GM23338 (cell line): ENCODE data around the gene TMEM209. TPM values are rescaled to one million over a fixed set of nuclear protein-coding genes. Genes with fewer than 3 reads are reported as not detected.

Experiments
- ATAC-seq: fragments of 200-7000 bp; cut with Tn5 transposase; 3 replicates; pipeline ENCODE4 v1.9.1; 2020
- DNase-seq: peaks from one replicate; pipeline ENCODE4 v3.0.0-alpha.2; 2015; ENCODE audit warnings: low spot score
- H2AFZ ChIP-seq: fragments of 200-600 bp; sonication (generic); 2 replicates; pipeline ENCODE4 v1.8.0; 2016; ENCODE audit warnings: antibody characterized with exemption, mild to moderate bottlenecking, moderate library complexity
- H3F3A ChIP-seq: fragments of 200-600 bp; sonication (generic); replicated peaks from 2 replicates; pipeline ENCODE4 v1.8.0; 2017; ENCODE audit warnings: antibody characterized with exemption, mixed run types, low read depth
- H3K27ac ChIP-seq: fragments of 200-600 bp; sonication (generic); 2 replicates; pipeline ENCODE4 v1.6.1; 2016; ENCODE audit warnings: low read depth
- H3K27me3 ChIP-seq: fragments of 200-600 bp; sonication (generic); 2 replicates; pipeline ENCODE4 v1.8.0; 2016; ENCODE audit warnings: mild to moderate bottlenecking, mixed run types, moderate library complexity; ENCODE audit not compliant: insufficient read depth
- H3K36me3 ChIP-seq: fragments of 200-600 bp; sonication (generic); 2 replicates; pipeline ENCODE4 v1.8.0; 2016; ENCODE audit warnings: mild to moderate bottlenecking; ENCODE audit not compliant: insufficient read depth
- H3K4me1 ChIP-seq: fragments of 200-600 bp; sonication (generic); 2 replicates; pipeline ENCODE4 v1.8.0; 2016; ENCODE audit warnings: mild to moderate bottlenecking, moderate library complexity; ENCODE audit not compliant: insufficient read depth
- H3K4me2 ChIP-seq: fragments of 200-600 bp; sonication (generic); 2 replicates; pipeline ENCODE4 v1.7.1; 2017; ENCODE audit warnings: mixed run types
- H3K4me3 ChIP-seq: fragments of 200-600 bp; sonication (generic); 2 replicates; pipeline ENCODE4 v1.6.1; 2016; ENCODE audit warnings: mixed run types
- H3K79me2 ChIP-seq: fragments of 200-600 bp; sonication (generic); replicated peaks from 2 replicates; pipeline ENCODE4 v1.8.0; 2017; ENCODE audit warnings: mild to moderate bottlenecking; ENCODE audit not compliant: insufficient read depth
- H3K9me2 ChIP-seq: fragments of 200-600 bp; sonication (generic); 2 replicates; pipeline ENCODE4 v1.8.0; 2017; ENCODE audit not compliant: insufficient read depth
- H4K20me1 ChIP-seq: fragments of 200-600 bp; sonication (generic); replicated peaks from 2 replicates; pipeline ENCODE4 v1.8.0; 2017; ENCODE audit warnings: mild to moderate bottlenecking; ENCODE audit not compliant: insufficient read depth
- H3K27ac Mint-ChIP-seq: 2 replicates; pipeline ENCODE4 v1.8.0; 2020; ENCODE audit warnings: inconsistent platforms, mild to moderate bottlenecking, moderate library complexity, mixed read lengths
- H3K27me3 Mint-ChIP-seq: 3 replicates; pipeline ENCODE4 v1.8.0; 2022; ENCODE audit warnings: low read depth, mild to moderate bottlenecking, moderate library complexity, mixed read lengths, inconsistent platforms; ENCODE audit not compliant: insufficient read depth, poor library complexity
- H3K36me3 Mint-ChIP-seq: 3 replicates; pipeline ENCODE4 v1.8.0; 2021; ENCODE audit warnings: low read depth, mild to moderate bottlenecking, inconsistent platforms, moderate library complexity, mixed read lengths
- H3K4me1 Mint-ChIP-seq: 3 replicates; pipeline ENCODE4 v1.8.0; 2020; ENCODE audit warnings: mild to moderate bottlenecking, inconsistent platforms, mixed read lengths
- H3K4me3 Mint-ChIP-seq: 3 replicates; pipeline ENCODE4 v1.8.0; 2021; ENCODE audit warnings: moderate library complexity, mild to moderate bottlenecking, inconsistent platforms, mixed read lengths
- H3K9me3 Mint-ChIP-seq: 3 replicates; pipeline ENCODE4 v1.8.0; 2020; ENCODE audit warnings: moderate library complexity, mild to moderate bottlenecking, inconsistent platforms, mixed read lengths
- CREB1 ChIP-seq: fragments of 250-450 bp; sonication (Bioruptor Pico); IDR thresholded peaks from 2 replicates; pipeline ENCODE4 v1.5.0; 2020; ENCODE audit warnings: low read depth, mild to moderate bottlenecking, moderate library complexity
- EZH2 ChIP-seq: fragments of 200-600 bp; sonication (generic); IDR thresholded peaks from one replicate; pipeline ENCODE4 v1.8.0; 2017; ENCODE audit warnings: antibody characterized with exemption, mild to moderate bottlenecking, low read depth; ENCODE audit not compliant: unreplicated experiment
- EZH2phosphoT487 ChIP-seq: fragments of 200-600 bp; sonication (generic); IDR thresholded peaks from one replicate; pipeline ENCODE4 v1.8.1; 2018; ENCODE audit warnings: antibody characterized with exemption; ENCODE audit not compliant: unreplicated experiment
- NANOG ChIP-seq: IDR thresholded peaks from 2 replicates; pipeline ENCODE4 v1.6.1; 2016; ENCODE audit warnings: antibody characterized with exemption, borderline replicate concordance
- POLR2AphosphoS5 ChIP-seq: IDR thresholded peaks from 2 replicates; pipeline ENCODE4 v1.6.1; 2016; ENCODE audit warnings: antibody characterized with exemption, low read depth
- STAT1 ChIP-seq: IDR thresholded peaks from one replicate; pipeline ENCODE4 v1.6.1; 2016; ENCODE audit warnings: antibody characterized with exemption; ENCODE audit not compliant: unreplicated experiment
- ZNF114 ChIP-seq: fragments of 250-450 bp; sonication (Bioruptor Pico); IDR thresholded peaks from 2 replicates; pipeline ENCODE4 v1.5.0; 2020; ENCODE audit warnings: mild to moderate bottlenecking, moderate library complexity
- ZNF331 ChIP-seq: fragments of 250-450 bp; sonication (Bioruptor Pico); IDR thresholded peaks from 2 replicates; pipeline ENCODE4 v1.5.0; 2020; ENCODE audit warnings: low read depth, mild to moderate bottlenecking, moderate library complexity
- polyA plus RNA-seq: library from polyadenylated mRNA; unstranded; fragments of >200 nt; fragmentation: Nextera tagmentation; extraction: Ambion mirVana; gene quantifications from 2 replicates; pipeline ENCODE4 v1.2.1, GENCODE V29; 2016
- total RNA-seq: library from RNA; depleted of rRNA; stranded (reverse); fragments of >200 nt; shearing (Covaris generic); gene quantifications from 2 replicates; pipeline ENCODE4 v1.2.3, GENCODE V29; 2014
- TF ChIP-seq, protein P1 (sequence below), 2 experiments: fragments of 200-600 bp in 1 of 2; sonication (generic) in 1 of 2; conservative IDR thresholded peaks; 2 replicates each; pipeline versions ENCODE4 v1.5.1 to v1.6.1; 2016 to 2017; ENCODE audit warnings: antibody characterized with exemption in 2 of 2, low read depth in 2 of 2, mild to moderate bottlenecking in 2 of 2, moderate library complexity in 1 of 2
- TF ChIP-seq, protein P2 (sequence below): IDR thresholded peaks from one replicate; pipeline ENCODE4 v1.6.1; 2018; ENCODE audit warnings: antibody characterized with exemption; ENCODE audit not compliant: unreplicated experiment

The TMEM209 gene
- total and polyA plus RNA-seq, 2 experiments from 2014 or later: 18.6 to 26.2 TPM

DNA sequence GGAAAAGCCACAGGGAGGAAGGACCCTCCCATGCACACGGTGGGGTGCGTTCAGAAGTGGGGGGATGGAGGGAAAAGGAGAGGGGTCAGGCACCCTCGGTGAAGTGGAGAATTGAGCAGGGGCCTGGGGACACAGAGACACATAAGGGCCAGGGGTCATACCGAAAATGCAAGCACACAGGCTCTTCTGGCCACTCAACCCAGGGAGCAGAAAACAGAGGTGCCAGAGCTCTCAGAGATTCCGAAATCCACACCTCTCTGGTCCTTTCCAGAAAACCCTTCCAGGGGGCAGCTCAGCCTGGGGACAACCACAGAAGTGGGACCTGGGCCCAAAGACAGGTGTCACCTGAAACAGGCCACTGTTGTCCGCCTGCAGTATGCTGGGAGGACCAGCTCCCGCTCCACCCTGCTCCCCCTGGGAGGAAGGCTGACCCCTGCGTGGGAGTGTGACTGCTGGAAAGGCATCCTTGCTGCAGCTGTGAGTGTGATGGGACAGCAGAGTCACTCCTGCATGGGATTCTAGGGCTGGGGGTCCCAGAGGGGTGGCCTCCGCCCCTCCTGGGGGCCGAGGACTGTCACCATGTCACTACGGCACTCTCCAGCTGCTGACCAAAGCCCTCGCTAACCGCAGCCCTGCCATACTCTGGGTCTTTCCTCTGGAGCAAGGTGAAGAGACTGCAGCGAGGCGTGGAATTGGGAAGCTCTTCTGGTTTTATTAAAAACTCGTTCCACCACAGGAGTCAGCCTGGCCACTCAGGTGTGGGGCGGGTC lies 63.1 kb downstream of the TMEM209 start:
- peaks cover 11% of the 10 kb centered on the region for H3K27me3 Mint-ChIP-seq
- Histone ChIP-seq H3K4me3 (peak overlapping the region; percentile 68), H3F3A (0 out of 2 replicates have a peak, but pooled peaks cover 3% of the 10 kb centered on the region), H2AFZ (peak overlapping the region; percentile 95), H3K4me2 (peak overlapping the region; percentile 90), H3K9me2 (no peaks in the 10 kb centered on the region), H3K27me3 (peaks cover 22% of the 10 kb centered on the region), H3K27ac (no peak overlapping the region), H3K36me3 (no peaks in the 10 kb centered on the region), H4K20me1 (no peaks in the 10 kb centered on the region), H3K79me2 (no peaks in the 10 kb centered on the region), H3K4me1 (peaks cover 5% of the 10 kb centered on the region; the same call in 1 of the 2 replicates)
- H3K36me3 Mint-ChIP-seq: no peaks in the 10 kb centered on the region
- peak; percentile 7 for ATAC-seq
- H3K4me3 Mint-ChIP-seq: peak overlapping the region; percentile 71
- H3K27ac Mint-ChIP-seq: peak overlapping the region; percentile 89
- peaks cover 32% of the 10 kb centered on the region for H3K4me1 Mint-ChIP-seq
- H3K9me3 Mint-ChIP-seq: no peaks in the 10 kb centered on the region
- TF ChIP-seq EZH2 (no peak), STAT1 (no peak), EZH2phosphoT487 (no peak), POLR2AphosphoS5 (no peak)
- TF ChIP-seq, protein P1, sequence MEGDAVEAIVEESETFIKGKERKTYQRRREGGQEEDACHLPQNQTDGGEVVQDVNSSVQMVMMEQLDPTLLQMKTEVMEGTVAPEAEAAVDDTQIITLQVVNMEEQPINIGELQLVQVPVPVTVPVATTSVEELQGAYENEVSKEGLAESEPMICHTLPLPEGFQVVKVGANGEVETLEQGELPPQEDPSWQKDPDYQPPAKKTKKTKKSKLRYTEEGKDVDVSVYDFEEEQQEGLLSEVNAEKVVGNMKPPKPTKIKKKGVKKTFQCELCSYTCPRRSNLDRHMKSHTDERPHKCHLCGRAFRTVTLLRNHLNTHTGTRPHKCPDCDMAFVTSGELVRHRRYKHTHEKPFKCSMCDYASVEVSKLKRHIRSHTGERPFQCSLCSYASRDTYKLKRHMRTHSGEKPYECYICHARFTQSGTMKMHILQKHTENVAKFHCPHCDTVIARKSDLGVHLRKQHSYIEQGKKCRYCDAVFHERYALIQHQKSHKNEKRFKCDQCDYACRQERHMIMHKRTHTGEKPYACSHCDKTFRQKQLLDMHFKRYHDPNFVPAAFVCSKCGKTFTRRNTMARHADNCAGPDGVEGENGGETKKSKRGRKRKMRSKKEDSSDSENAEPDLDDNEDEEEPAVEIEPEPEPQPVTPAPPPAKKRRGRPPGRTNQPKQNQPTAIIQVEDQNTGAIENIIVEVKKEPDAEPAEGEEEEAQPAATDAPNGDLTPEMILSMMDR (conservative IDR thresholded peaks at IDR 0.05; ENCODE audit: low read depth in 2 of 2): no peak
- TF ChIP-seq, protein P2, sequence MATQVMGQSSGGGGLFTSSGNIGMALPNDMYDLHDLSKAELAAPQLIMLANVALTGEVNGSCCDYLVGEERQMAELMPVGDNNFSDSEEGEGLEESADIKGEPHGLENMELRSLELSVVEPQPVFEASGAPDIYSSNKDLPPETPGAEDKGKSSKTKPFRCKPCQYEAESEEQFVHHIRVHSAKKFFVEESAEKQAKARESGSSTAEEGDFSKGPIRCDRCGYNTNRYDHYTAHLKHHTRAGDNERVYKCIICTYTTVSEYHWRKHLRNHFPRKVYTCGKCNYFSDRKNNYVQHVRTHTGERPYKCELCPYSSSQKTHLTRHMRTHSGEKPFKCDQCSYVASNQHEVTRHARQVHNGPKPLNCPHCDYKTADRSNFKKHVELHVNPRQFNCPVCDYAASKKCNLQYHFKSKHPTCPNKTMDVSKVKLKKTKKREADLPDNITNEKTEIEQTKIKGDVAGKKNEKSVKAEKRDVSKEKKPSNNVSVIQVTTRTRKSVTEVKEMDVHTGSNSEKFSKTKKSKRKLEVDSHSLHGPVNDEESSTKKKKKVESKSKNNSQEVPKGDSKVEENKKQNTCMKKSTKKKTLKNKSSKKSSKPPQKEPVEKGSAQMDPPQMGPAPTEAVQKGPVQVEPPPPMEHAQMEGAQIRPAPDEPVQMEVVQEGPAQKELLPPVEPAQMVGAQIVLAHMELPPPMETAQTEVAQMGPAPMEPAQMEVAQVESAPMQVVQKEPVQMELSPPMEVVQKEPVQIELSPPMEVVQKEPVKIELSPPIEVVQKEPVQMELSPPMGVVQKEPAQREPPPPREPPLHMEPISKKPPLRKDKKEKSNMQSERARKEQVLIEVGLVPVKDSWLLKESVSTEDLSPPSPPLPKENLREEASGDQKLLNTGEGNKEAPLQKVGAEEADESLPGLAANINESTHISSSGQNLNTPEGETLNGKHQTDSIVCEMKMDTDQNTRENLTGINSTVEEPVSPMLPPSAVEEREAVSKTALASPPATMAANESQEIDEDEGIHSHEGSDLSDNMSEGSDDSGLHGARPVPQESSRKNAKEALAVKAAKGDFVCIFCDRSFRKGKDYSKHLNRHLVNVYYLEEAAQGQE: no peak
- DNase-seq: no peak

DNA sequence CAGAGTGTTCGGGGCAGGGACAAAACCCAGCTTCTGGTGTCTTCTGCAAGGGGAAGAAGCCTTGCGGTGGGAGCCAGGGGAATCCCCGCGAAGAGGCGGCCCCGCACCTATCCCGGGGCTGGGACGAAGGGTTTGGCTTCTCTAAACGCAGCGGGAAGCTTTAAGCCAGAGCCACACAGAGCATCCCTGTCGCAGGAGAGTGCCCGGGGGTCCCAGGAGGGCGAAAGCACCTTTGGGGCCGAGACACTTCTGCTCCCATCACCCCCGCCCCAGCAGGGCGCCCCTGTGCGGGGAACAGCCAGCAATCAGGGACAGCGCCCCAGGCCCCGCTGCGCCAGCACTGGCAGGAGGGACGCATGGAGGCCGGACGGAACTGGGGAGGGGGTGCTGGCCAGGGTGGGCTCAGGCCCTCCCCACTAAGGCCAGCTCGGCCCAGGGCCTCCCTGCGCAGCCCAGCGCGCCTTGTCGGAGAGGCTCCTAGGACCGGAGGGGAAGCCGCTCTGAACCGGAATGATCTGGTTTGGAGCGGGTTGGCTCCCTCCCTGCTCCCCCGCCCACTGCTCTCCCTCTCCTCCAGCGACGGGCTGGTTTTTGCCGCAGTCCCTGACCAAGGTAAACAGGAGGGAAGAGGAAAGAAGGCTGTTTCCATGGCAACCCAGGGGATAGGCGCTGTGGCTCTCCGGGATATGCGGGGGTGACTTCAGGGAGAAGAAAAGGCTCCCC lies 63.9 kb downstream of the TMEM209 start:
- H3K27me3 Mint-ChIP-seq: peaks cover 11% of the 10 kb centered on the region
- H3K4me1 Mint-ChIP-seq: peaks cover 32% of the 10 kb centered on the region
- Histone ChIP-seq H4K20me1 (no peaks in the 10 kb centered on the region), H3K4me1 (peaks cover 5% of the 10 kb centered on the region; the same call in 1 of the 2 replicates), H3K4me3 (peak overlapping the region; percentile 68), H3K27me3 (peaks cover 22% of the 10 kb centered on the region), H3K79me2 (no peaks in the 10 kb centered on the region), H3K4me2 (peak overlapping the region; percentile 90), H2AFZ (peak overlapping the region; percentile 95), H3K27ac (no peak overlapping the region), H3K36me3 (no peaks in the 10 kb centered on the region), H3F3A (0 out of 2 replicates have a peak, but pooled peaks cover 3% of the 10 kb centered on the region), H3K9me2 (no peaks in the 10 kb centered on the region)
- H3K9me3 Mint-ChIP-seq: no peaks in the 10 kb centered on the region
- H3K36me3 Mint-ChIP-seq: no peaks in the 10 kb centered on the region
- ATAC-seq (peak; percentile 85), DNase-seq (peak; percentile 97)
- H3K27ac Mint-ChIP-seq: peak overlapping the region; percentile 89
- H3K4me3 Mint-ChIP-seq: peak overlapping the region; percentile 71
- TF ChIP-seq ZNF331 (no peak), NANOG (no peak), POLR2AphosphoS5 (peak; percentile 65; the same call in 1 of the 2 replicates), STAT1 (no peak), CREB1 (CRISPR knock-in tag) (no peak), ZNF114 (no peak), EZH2phosphoT487 (no peak)
- TF ChIP-seq, protein P1 (conservative IDR thresholded peaks at IDR 0.05; ENCODE audit: low read depth in 2 of 2): no peak
- TF ChIP-seq, protein P2: no peak
